GM12878 (cell line): ENCODE measurements around the gene NCLN. TPM values are rescaled to one million over a fixed set of nuclear protein-coding genes. Genes with fewer than 3 reads are reported as not detected.

Experiments used
- ATAC-seq: fragments of 200-7000 bp; cut with Tn5 transposase; 3 replicates; pipeline ENCODE4 v1.9.1; 2020; ENCODE audit warnings: mild to moderate bottlenecking, moderate library complexity
- BruUV-seq: library from RNA; stranded (reverse); fragments of 400-500 nt; replicated peaks from 2 replicates; lab custom pipeline; 2021; lab: Mats Ljungman, UMichigan
- CTCF ChIA-PET: fragments of 300-600 bp; sonication (Branson Sonifier 250); formaldehyde crosslinking; extraction: SDS; loops from one replicate; lab custom pipeline; 2021; ENCODE audit warnings: inconsistent platforms; lab: Yijun Ruan, JAX
- POLR2A ChIA-PET: fragments of 350-600 bp; formaldehyde crosslinking; extraction: SDS; loops from one replicate; lab custom pipeline; 2021; ENCODE audit warnings: inconsistent platforms; lab: Charles Lee
- RAD21 ChIA-PET: fragments of 300-600 bp; sonication (Branson Sonifier 250); formaldehyde crosslinking; loops from one replicate; lab custom pipeline; 2023; ENCODE audit warnings: antibody characterized with exemption; ENCODE audit not compliant: unreplicated experiment; lab: Charles Lee
- SMC1A ChIA-PET: fragments of 300-600 bp; sonication (Branson Sonifier 250); formaldehyde crosslinking; loops from one replicate; lab custom pipeline; 2023; ENCODE audit not compliant: unreplicated experiment, uncharacterized antibody; lab: Charles Lee
- DNase-seq: peaks from one replicate; pipeline ENCODE4 v3.0.0-alpha.2; 2011; ENCODE audit warnings: low read depth, low spot score
- FAIRE-seq: peaks from 3 replicates; lab custom pipeline; 2011; peaks lifted over from hg19 to GRCh38; lab: Jason Lieb, UNC
- H2AFZ ChIP-seq: 2 replicates; pipeline ENCODE4 v1.6.0; 2011; ENCODE audit warnings: low read depth, low read length, control low read depth; ENCODE audit not compliant: control insufficient read depth
- H3K27ac ChIP-seq: 2 replicates; pipeline ENCODE4 v1.5.1; 2011; ENCODE audit warnings: control low read depth; ENCODE audit not compliant: control insufficient read depth, insufficient read depth
- H3K27me3 ChIP-seq, 2 experiments: replicated peaks in 1 of 2; 2 replicates each; pipeline versions ENCODE4 v1.6.0 to v1.6.1; 2011; ENCODE audit warnings: low read length in 1 of 2; ENCODE audit not compliant: control insufficient read depth in 2 of 2, insufficient read depth in 2 of 2
- H3K36me3 ChIP-seq, 2 experiments: 2 replicates each; pipeline ENCODE4 v1.5.1; 2011; ENCODE audit warnings: low read length in 1 of 2; ENCODE audit not compliant: control insufficient read depth in 2 of 2, insufficient read depth in 2 of 2
- H3K4me1 ChIP-seq: 2 replicates; pipeline ENCODE4 v1.6.1; 2011; ENCODE audit warnings: mild to moderate bottlenecking, low read length, moderate library complexity, mixed read lengths; ENCODE audit not compliant: control insufficient read depth, insufficient read depth
- H3K4me2 ChIP-seq: 2 replicates; pipeline ENCODE4 v1.6.0; 2011; ENCODE audit warnings: control low read depth; ENCODE audit not compliant: control insufficient read depth, insufficient read depth
- H3K4me3 ChIP-seq: fragments of 200-600 bp; sonication (generic); 2 replicates; pipeline ENCODE4 v1.5.1; 2016
- H3K79me2 ChIP-seq: 2 replicates; pipeline ENCODE4 v1.6.0; 2011; ENCODE audit warnings: low read length; ENCODE audit not compliant: control insufficient read depth, insufficient read depth
- H3K9ac ChIP-seq: 2 replicates; pipeline ENCODE4 v1.8.0; 2011; ENCODE audit warnings: low read length, control low read depth, mixed read lengths; ENCODE audit not compliant: control insufficient read depth, insufficient read depth
- H3K9me3 ChIP-seq: replicated peaks from 3 replicates; pipeline ENCODE4 v1.5.1; 2011; ENCODE audit warnings: mild to moderate bottlenecking, low read length; ENCODE audit not compliant: control insufficient read depth, insufficient read depth
- H4K20me1 ChIP-seq: 2 replicates; pipeline ENCODE4 v1.6.0; 2011; ENCODE audit not compliant: control insufficient read depth, insufficient read depth
- ATF7 ChIP-seq: fragments of 450-650 bp; IDR thresholded peaks from 2 replicates; pipeline ENCODE4 v1.6.1; 2016; ENCODE audit warnings: low read depth, mild to moderate bottlenecking
- BRCA1 ChIP-seq: IDR thresholded peaks from 2 replicates; pipeline ENCODE4 v1.6.1; 2011; ENCODE audit warnings: low read depth, low read length, improper control_type of control experiment
- CBX3 ChIP-seq: fragments of 200-600 bp; sonication (generic); IDR thresholded peaks from 2 replicates; pipeline ENCODE4 v1.6.1; 2016; ENCODE audit warnings: low read depth, borderline replicate concordance
- CBX5 ChIP-seq: sonication (generic); IDR thresholded peaks from 2 replicates; pipeline ENCODE4 v1.6.1; 2016; ENCODE audit warnings: low read depth, moderate library complexity, mild to moderate bottlenecking, inconsistent platforms
- CREM ChIP-seq: IDR thresholded peaks from 2 replicates; pipeline ENCODE4 v1.6.1; 2014; ENCODE audit warnings: antibody characterized with exemption, low read depth
- ESRRA ChIP-seq: IDR thresholded peaks from 2 replicates; pipeline ENCODE4 v1.6.1; 2012; ENCODE audit warnings: mild to moderate bottlenecking, low read length, improper control_type of control experiment
- ETV6 ChIP-seq, 2 experiments: fragments of 450-650 bp in 1 of 2; IDR thresholded peaks in 1 of 2; conservative IDR thresholded peaks in 1 of 2; 2 replicates each; pipeline ENCODE4 v1.6.1; 2014; ENCODE audit warnings: antibody characterized with exemption in 1 of 2, borderline replicate concordance in 1 of 2, low read depth in 1 of 2, mild to moderate bottlenecking in 1 of 2, moderate library complexity in 1 of 2
- FOXK2 ChIP-seq: fragments of 450-650 bp; IDR thresholded peaks from 2 replicates; pipeline ENCODE4 v1.6.1; 2017; ENCODE audit warnings: mild to moderate bottlenecking, moderate library complexity
- JUNB ChIP-seq: IDR thresholded peaks from 2 replicates; pipeline ENCODE4 v1.6.1; 2016; ENCODE audit warnings: antibody characterized with exemption, mild to moderate bottlenecking
- MXI1 ChIP-seq: fragments of 150-350 bp; IDR thresholded peaks from 2 replicates; pipeline ENCODE4 v1.6.1; 2011; ENCODE audit warnings: low read depth, mild to moderate bottlenecking, inconsistent platforms, low read length, improper control_type of control experiment
- PAX8 ChIP-seq: fragments of 450-650 bp; IDR thresholded peaks from 2 replicates; pipeline ENCODE4 v1.6.1; 2017; ENCODE audit warnings: mild to moderate bottlenecking, moderate library complexity
- RUNX3 ChIP-seq: IDR thresholded peaks from 2 replicates; pipeline ENCODE4 v1.6.1; 2012; ENCODE audit warnings: low read length, inconsistent platforms
- SIX5 ChIP-seq: IDR thresholded peaks from 2 replicates; pipeline ENCODE4 v1.6.1; 2011; ENCODE audit warnings: mild to moderate bottlenecking, low read depth, low read length, moderate library complexity; ENCODE audit not compliant: severe bottlenecking
- SP1 ChIP-seq: IDR thresholded peaks from one replicate; pipeline ENCODE4 v1.6.1; 2011; ENCODE audit warnings: low read depth, low read length
- SREBF1 ChIP-seq: IDR thresholded peaks from 2 replicates; pipeline ENCODE4 v1.6.1; 2012; ENCODE audit warnings: mild to moderate bottlenecking, low read length
- STAT1 ChIP-seq: fragments of 450-650 bp; conservative IDR thresholded peaks from 2 replicates; pipeline ENCODE4 v1.6.1; 2014; ENCODE audit warnings: antibody characterized with exemption, mild to moderate bottlenecking
- TBL1XR1 ChIP-seq: IDR thresholded peaks from 2 replicates; pipeline ENCODE4 v1.6.1; 2012; ENCODE audit warnings: low read depth, low read length, improper control_type of control experiment
- YY1 ChIP-seq: IDR thresholded peaks from 2 replicates; pipeline ENCODE4 v1.6.1; 2011; ENCODE audit warnings: low read depth, mild to moderate bottlenecking, low read length
- ZBED1 ChIP-seq: IDR thresholded peaks from 2 replicates; pipeline ENCODE4 v1.6.1; 2016; ENCODE audit warnings: borderline replicate concordance
- ZNF207 ChIP-seq: fragments of 450-650 bp; IDR thresholded peaks from 2 replicates; pipeline ENCODE4 v1.6.1; 2014; ENCODE audit warnings: antibody characterized with exemption, mild to moderate bottlenecking, borderline replicate concordance
- ZNF217 ChIP-seq: fragments of 450-650 bp; IDR thresholded peaks from 2 replicates; pipeline ENCODE4 v1.6.1; 2017; ENCODE audit warnings: antibody characterized with exemption, mild to moderate bottlenecking
- WGBS: methylation state at CpG from one replicate; pipeline ENCODE4 v1.1.6; 2016; ENCODE audit warnings: low lambda C conversion rate; ENCODE audit not compliant: insufficient replicate concordance, insufficient coverage; ENCODE audit errors: missing lambda C conversion rate; 5-methylcytosine and 5-hydroxymethylcytosine counted together
- in situ Hi-C: fragments of 300-500 bp; cut with MboI; formaldehyde crosslinking; loops from 9 replicates; pipeline ENCODE4 v1.14.3; 2018; ENCODE audit warnings: mixed read lengths
- intact Hi-C: fragments of 100-400 bp; cut with micrococcal nuclease; formaldehyde crosslinking; loops from one replicate; pipeline ENCODE4 v1.14.2; 2022; ENCODE audit not compliant: unreplicated experiment
- polyA plus RNA-seq, 11 experiments: library from polyadenylated mRNA; depleted of rRNA in 4 of 11; unstranded in 6 of 11; stranded (reverse) in 5 of 11; fragments of >200 nt; fragmentation: Nextera tagmentation in 4 of 11; fragmentation: Illumina TruSeq in 1 of 11; extraction: Ambion mirVana in 4 of 11; extraction: Trizol in 1 of 11; gene quantifications; 1 replicate in 1 of 11; 2 replicates in 10 of 11; pipeline versions ENCODE4 v1.2.1 to v1.2.3, GENCODE V29; 2011 to 2016; ENCODE audit warnings: inconsistent platforms in 2 of 11, missing spikeins in 2 of 11, low read depth in 1 of 11
- total RNA-seq, 4 experiments: library from RNA; depleted of rRNA in 3 of 4; stranded (reverse); fragments of >200 nt in 3 of 4; fragmentation: Illumina TruSeq in 1 of 4; extraction: Trizol in 1 of 4; gene quantifications; 2 replicates each; pipeline versions ENCODE4 v1.2.1 to v1.2.3, GENCODE V29; 2013 to 2021
- TF ChIP-seq, protein P1 (sequence below): fragments of 450-650 bp; conservative IDR thresholded peaks from 2 replicates; pipeline ENCODE4 v1.6.1; 2017; ENCODE audit warnings: mild to moderate bottlenecking, moderate library complexity
- TF ChIP-seq, protein P2 (sequence below): fragments of 450-650 bp; IDR thresholded peaks from 2 replicates; pipeline ENCODE4 v1.6.1; 2016; ENCODE audit warnings: mild to moderate bottlenecking
- TF ChIP-seq, protein P3 (sequence below): IDR thresholded peaks from 2 replicates; pipeline ENCODE4 v1.6.1; 2012; ENCODE audit warnings: low read depth, low read length, improper control_type of control experiment

Gene NCLN
- total and polyA plus RNA-seq, 10 of the 15 experiments (the other 5 are each of a cell fraction or from before 2014, with no cell fraction given): 2.2 to 79.1 (median 36.0) TPM

DNA sequence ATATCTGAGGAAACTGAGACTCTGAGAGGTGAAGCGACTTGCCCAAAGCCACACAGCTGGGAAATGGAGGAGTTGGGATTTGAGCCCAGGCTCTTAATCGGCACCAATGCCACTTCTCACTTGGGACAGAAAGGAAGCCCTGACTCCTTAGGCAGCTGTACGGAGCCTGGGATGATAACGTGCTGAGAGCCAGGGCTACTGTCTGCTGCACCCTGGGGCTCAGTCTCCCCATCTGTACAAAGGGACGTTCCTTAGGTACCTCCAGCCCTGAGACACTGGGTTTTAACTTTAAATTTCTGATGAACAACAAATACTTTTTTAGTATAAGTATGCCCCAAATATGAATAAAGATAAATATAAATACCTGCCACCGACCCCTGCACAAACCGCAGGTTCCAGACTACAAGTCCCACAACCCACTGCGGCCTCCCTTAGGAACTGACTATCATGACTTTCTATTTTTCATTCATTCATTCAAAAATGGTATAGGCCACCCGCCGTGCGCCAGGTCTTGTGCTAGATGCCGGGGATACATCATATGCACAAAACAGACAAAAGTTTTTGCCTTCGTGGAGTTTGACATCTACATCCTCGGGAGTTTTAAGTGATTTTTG, 776 bp upstream of the NCLN start:
- ATAC-seq: peak; percentile 54
- no peaks in the 10 kb centered on the region for H3K27me3 ChIP-seq
- H3K36me3 ChIP-seq: peaks cover 0 to 3% of the 10 kb centered on the region in 2 experiments; a peak in 1 of 4 replicates
- H2AFZ ChIP-seq: peak overlapping the region; percentile 80
- H3K79me2 ChIP-seq: peaks cover 64% of the 10 kb centered on the region
- ChIA-PET CTCF (interaction anchor here (0.9 to 1.2 kb wide), 2 partner anchors 229 to 234 kb away, joined by 3 to 4 read pairs; no protein-coding TSS in a partner anchor), SMC1A (interaction anchor here (1.6 kb wide), 1 partner anchor 14 kb away, joined by 4 read pairs; no protein-coding TSS in a partner anchor), RAD21 (interaction anchor here (0.5 kb wide), 1 partner anchor 111 kb away, joined by 5 read pairs; no protein-coding TSS in a partner anchor), POLR2A (interaction anchor here (0.6 to 1.0 kb wide), 2 partner anchors 9 to 130 kb away, joined by 3 read pairs; no protein-coding TSS in a partner anchor)
- intact Hi-C loops (no loop called here), in situ Hi-C loops (no loop called here)
- DNase-seq: no peak
- H3K27ac ChIP-seq: peak overlapping the region; percentile 94
- 7% methylated on average over 14 of the region's 14 CpGs for WGBS
- peak overlapping the region; percentile 76 for H3K4me3 ChIP-seq
- H4K20me1 ChIP-seq: no peaks in the 10 kb centered on the region; the same call in 1 of the 2 replicates
- peak overlapping the region; percentile 82 for H3K4me2 ChIP-seq
- no peak for FAIRE-seq
- peak overlapping the region; percentile 91; the same call in 1 of the 2 replicates for H3K9ac ChIP-seq
- no TSS peak for BruUV-seq
- peaks cover 14% of the 10 kb centered on the region for H3K4me1 ChIP-seq
- H3K9me3 ChIP-seq: no peaks in the 10 kb centered on the region
- TF ChIP-seq, protein P1, sequence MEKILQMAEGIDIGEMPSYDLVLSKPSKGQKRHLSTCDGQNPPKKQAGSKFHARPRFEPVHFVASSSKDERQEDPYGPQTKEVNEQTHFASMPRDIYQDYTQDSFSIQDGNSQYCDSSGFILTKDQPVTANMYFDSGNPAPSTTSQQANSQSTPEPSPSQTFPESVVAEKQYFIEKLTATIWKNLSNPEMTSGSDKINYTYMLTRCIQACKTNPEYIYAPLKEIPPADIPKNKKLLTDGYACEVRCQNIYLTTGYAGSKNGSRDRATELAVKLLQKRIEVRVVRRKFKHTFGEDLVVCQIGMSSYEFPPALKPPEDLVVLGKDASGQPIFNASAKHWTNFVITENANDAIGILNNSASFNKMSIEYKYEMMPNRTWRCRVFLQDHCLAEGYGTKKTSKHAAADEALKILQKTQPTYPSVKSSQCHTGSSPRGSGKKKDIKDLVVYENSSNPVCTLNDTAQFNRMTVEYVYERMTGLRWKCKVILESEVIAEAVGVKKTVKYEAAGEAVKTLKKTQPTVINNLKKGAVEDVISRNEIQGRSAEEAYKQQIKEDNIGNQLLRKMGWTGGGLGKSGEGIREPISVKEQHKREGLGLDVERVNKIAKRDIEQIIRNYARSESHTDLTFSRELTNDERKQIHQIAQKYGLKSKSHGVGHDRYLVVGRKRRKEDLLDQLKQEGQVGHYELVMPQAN: peak; percentile 99
- TF ChIP-seq CREM (no peak), STAT1 (no peak), CBX5 (no peak), ATF7 (peak; percentile 62), FOXK2 (no peak), SP1 (peak; percentile 4), SIX5 (no peak), ZNF207 (no peak), ETV6 (conservative IDR thresholded peaks at IDR 0.05 in 1 of 2, IDR thresholded peaks at IDR 0.05 in 1 of 2; ENCODE audit: borderline replicate concordance in 1 of 2, low read depth in 1 of 2) (no peak), MXI1 (peak; percentile 62; the same call in 1 of the 2 replicates), ESRRA (no peak), TBL1XR1 (no peak), CBX3 (no peak), ZNF217 (no peak), JUNB (no peak), BRCA1 (no peak), ZBED1 (no peak), YY1 (no peak; the same call in 1 of the 2 replicates), PAX8 (no peak), SREBF1 (0 out of 2 replicates have a peak, but pooled peaks have one; percentile 24), RUNX3 (peak; percentile 79)
- TF ChIP-seq, protein P2, sequence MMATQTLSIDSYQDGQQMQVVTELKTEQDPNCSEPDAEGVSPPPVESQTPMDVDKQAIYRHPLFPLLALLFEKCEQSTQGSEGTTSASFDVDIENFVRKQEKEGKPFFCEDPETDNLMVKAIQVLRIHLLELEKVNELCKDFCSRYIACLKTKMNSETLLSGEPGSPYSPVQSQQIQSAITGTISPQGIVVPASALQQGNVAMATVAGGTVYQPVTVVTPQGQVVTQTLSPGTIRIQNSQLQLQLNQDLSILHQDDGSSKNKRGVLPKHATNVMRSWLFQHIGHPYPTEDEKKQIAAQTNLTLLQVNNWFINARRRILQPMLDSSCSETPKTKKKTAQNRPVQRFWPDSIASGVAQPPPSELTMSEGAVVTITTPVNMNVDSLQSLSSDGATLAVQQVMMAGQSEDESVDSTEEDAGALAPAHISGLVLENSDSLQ: no peak
- TF ChIP-seq, protein P3, sequence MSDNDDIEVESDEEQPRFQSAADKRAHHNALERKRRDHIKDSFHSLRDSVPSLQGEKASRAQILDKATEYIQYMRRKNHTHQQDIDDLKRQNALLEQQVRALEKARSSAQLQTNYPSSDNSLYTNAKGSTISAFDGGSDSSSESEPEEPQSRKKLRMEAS: no peak
